ENCODE data around the gene SIGLEC6. TPM values are rescaled to one million over a fixed set of nuclear protein-coding genes. Genes with fewer than 3 reads are reported as not detected.
A peak's percentile ranks its signal among the peaks of the same experiment; 100 is the strongest.

SIGLEC6 gene
- polyA plus RNA-seq (2011; rRNA removed) (not detected in 2 replicates), polyA plus RNA-seq (2017; fragmentation: RNase III; extraction: RNeasy Plus Mini Kit Qiagen cat#74134 plus additional on column Dnase treatment) (not detected in 3 replicates), polyA minus RNA-seq (2011; rRNA and poly(A)+ RNA removed) (not detected in 2 replicates)
- not detected in 2 replicates for polyA plus RNA-seq (2012; cell fraction: cytosol; rRNA removed)
- polyA plus RNA-seq (2012; cell fraction: nucleus; rRNA removed), result not detected in 2 replicates

- no peaks in the 10 kb centered on the region for H3K4me1 ChIP-seq
- CTCF ChIA-PET, result interaction anchor here (1.8 kb wide), 1 partner anchor 17 kb away, joined by 5 read pairs; no protein-coding TSS in a partner anchor
- POLR2A ChIA-PET, result no interaction called here
- H3K27ac ChIP-seq, result no peak within 1 kb of the TSS
- no peak for TF ChIP-seq ZSCAN20 (CRISPR knock-in tag; IDR thresholded peaks at IDR 0.05)
- TF ChIP-seq MYC (IDR thresholded peaks at IDR 0.05; ENCODE audit: borderline replicate concordance, low read length), result no peak
- TF ChIP-seq EP300 (IDR thresholded peaks at IDR 0.05), result no peak
- TF ChIP-seq CHD4 (IDR thresholded peaks at IDR 0.05; ENCODE audit: borderline replicate concordance), result no peak
- no peak for TF ChIP-seq RARB (CRISPR knock-in tag; IDR thresholded peaks at IDR 0.05)
- no peaks in the 10 kb centered on the region; the same call in 2 of the 3 replicates for H3K9me3 ChIP-seq
- ATAC-seq, result peak in 1 of 2 experiments; percentile 42; a peak in 3 of 6 replicates
- 8% methylated on average over 24 of the region's 25 CpGs for WGBS (ENCODE audit: missing lambda C conversion rate)
- FAIRE-seq, result no peak
- no peak within 1 kb of the TSS for H3K4me3 ChIP-seq
- no peak within 1 kb of the TSS for H3K4me2 ChIP-seq
- DNase-seq (ENCODE audit: low read depth in 1 of 2, low spot score in 1 of 2), result no peak
Observed at GRCh38 chr19:51531349-51532315, at the start of gene SIGLEC6. TSS of gene SIGLEC6 (minus strand) at chr19:51531670. CDS start at chr19:51531648, 22 bp downstream.

GRCh38 chr19:51576850-51577249 is 45.4 kb upstream of the SIGLEC6 start:
- H3K9me3 ChIP-seq, result peaks cover 31% of the 10 kb centered on the region
- no peak overlapping the region for H3K4me2 ChIP-seq
- H3K4me1 ChIP-seq, result 0 out of 3 replicates have a peak, but pooled peaks cover 2% of the 10 kb centered on the region
- ChIA-PET CTCF (no interaction called here), POLR2A (no interaction called here)
- no peak overlapping the region for H3K4me3 ChIP-seq
- H3K27ac ChIP-seq, result no peak overlapping the region
- ATAC-seq (no peak), DNase-seq (ENCODE audit: low read depth in 1 of 2, low spot score in 1 of 2) (no peak), FAIRE-seq (no peak)
- 92% methylated on average over 6 of the region's 6 CpGs for WGBS (ENCODE audit: missing lambda C conversion rate)
- no peak for TF ChIP-seq USF2 (IDR thresholded peaks at IDR 0.05)
- TF ChIP-seq CBX2 (IDR thresholded peaks at IDR 0.05; ENCODE audit: borderline replicate concordance, low read depth), result no peak
- TF ChIP-seq GATA3 (IDR thresholded peaks at IDR 0.05; ENCODE audit: borderline replicate concordance), result no peak
- TF ChIP-seq BCL3 (IDR thresholded peaks at IDR 0.05), result no peak

GRCh38 chr19:51573331-51573730 is 41.9 kb upstream of the SIGLEC6 start:
- ChIA-PET POLR2A (no interaction called here), CTCF (interaction anchor here (1.1 kb wide), 1 partner anchor 30 kb away, joined by 3 read pairs; no protein-coding TSS in a partner anchor)
- no peak for DNase-seq (ENCODE audit: low read depth in 1 of 2, low spot score in 1 of 2)
- Histone ChIP-seq H3K4me1 (0 out of 3 replicates have a peak, but pooled peaks cover 4% of the 10 kb centered on the region), H3K27ac (no peak overlapping the region), H3K4me3 (no peak overlapping the region), H3K9me3 (peaks cover 37% of the 10 kb centered on the region), H3K4me2 (no peak overlapping the region)
- ATAC-seq, result no peak
- no peak for TF ChIP-seq ZC3H11A (IDR thresholded peaks at IDR 0.05)
- no peak for TF ChIP-seq ELK1 (IDR thresholded peaks at IDR 0.05; ENCODE audit: low read depth, low read length)
- TF ChIP-seq PHF8 (IDR thresholded peaks at IDR 0.05; ENCODE audit: borderline replicate concordance, low read depth), result no peak
- no peak for TF ChIP-seq KDM5A (IDR thresholded peaks at IDR 0.05)
- no peak for TF ChIP-seq GATA3 (IDR thresholded peaks at IDR 0.05; ENCODE audit: borderline replicate concordance)
- TF ChIP-seq JUNB (IDR thresholded peaks at IDR 0.05), result no peak
- no peak for TF ChIP-seq RNF2 (IDR thresholded peaks at IDR 0.05; ENCODE audit: borderline replicate concordance, low read depth)
- no peak for TF ChIP-seq HES2 (IDR thresholded peaks at IDR 0.05)
- no peak for TF ChIP-seq KDM1A (IDR thresholded peaks at IDR 0.05; ENCODE audit: low read depth)
- TF ChIP-seq BCL3 (IDR thresholded peaks at IDR 0.05), result no peak
- no peak for TF ChIP-seq CTCF (IDR thresholded peaks at IDR 0.05)
- TF ChIP-seq HDAC2 (IDR thresholded peaks at IDR 0.05), result no peak
- TF ChIP-seq SREBF2 (IDR thresholded peaks at IDR 0.05), result no peak
- no peak for TF ChIP-seq E2F6 (IDR thresholded peaks at IDR 0.05; ENCODE audit: borderline replicate concordance, low read depth)
- TF ChIP-seq HOXB5 (CRISPR knock-in tag; IDR thresholded peaks at IDR 0.05), result no peak
- TF ChIP-seq POLR2AphosphoS2 (conservative IDR thresholded peaks at IDR 0.05; ENCODE audit: low read length), result no peak
- TF ChIP-seq NR3C1 (IDR thresholded peaks at IDR 0.05), result no peak
- no peak for FAIRE-seq
- WGBS (ENCODE audit: missing lambda C conversion rate), result 95% methylated on average over 3 of the region's 3 CpGs

Data from A549 (cell line).